SK-N-DZ (cell line): ENCODE data around the gene FSTL5.
A peak's percentile ranks its signal among the peaks of the same experiment; 100 is the strongest.
"Not testable (repeated sequence)": the region's sequence is repeated elsewhere in the genome, so short reads cannot be mapped to it uniquely, and the experiment has no call there.

Experiments used
- DNase-seq: peaks from one replicate; pipeline ENCODE4 v3.0.0-alpha.2; 2015; ENCODE audit warnings: low spot score

The FSTL5 gene

DNA sequence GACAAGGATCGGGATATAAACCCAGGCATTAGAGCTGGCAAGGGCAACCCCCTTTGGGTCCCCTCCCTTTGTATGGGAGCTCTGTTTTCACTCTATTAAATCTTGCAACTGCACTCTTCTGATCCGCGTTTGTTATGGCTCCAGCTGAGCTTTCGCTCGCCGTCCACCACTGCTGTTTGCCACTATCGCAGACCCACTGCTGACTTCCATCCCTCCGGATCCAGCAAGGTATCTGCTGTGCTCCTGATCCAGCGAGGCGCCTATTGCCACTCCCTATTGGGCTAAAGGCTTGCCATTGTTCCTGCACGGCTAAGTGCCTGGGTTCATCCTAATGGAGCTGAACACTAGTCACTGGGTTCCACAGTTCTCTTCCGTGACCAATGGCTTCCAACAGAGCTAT, 59.9 kb downstream of the FSTL5 start:
- DNase-seq = not testable (repeated sequence)

DNA sequence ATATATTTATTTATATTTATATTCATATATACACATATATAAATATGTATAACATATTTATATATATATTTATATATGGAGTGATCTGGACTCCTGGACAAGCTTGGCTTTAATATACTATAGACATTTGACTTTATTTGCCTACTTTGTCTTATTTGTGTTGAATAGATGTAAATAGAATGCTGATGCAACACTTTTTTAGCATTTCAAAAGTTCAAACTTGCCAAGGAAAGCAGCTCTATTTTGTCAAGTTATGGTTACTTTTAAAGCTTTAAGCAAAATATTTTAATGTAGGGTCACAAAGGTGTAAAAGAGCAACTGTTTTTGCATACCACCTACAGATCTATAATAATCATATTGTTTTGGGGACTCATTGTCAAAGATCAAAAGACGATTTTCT, 61.1 kb downstream of the FSTL5 start:
- DNase-seq = no peak

DNA sequence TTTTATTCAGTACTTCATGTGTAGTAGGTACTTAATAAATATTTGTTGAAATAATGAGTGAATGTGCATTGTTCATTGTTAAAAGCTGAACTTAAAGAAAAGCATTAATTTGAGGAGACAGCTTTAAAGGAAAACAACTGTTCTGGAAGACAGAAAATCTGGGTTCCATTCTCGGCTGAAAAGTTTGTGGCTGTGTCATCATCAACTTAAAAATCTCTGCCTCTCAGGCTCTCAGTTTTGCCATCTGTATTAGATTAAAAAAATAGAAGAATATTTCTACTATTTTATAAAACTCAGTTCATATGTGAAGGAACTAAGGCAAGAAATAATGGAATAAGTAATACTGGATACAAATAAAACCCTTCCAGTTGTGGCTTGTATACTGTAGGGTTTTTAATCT, 62.5 kb downstream of the FSTL5 start:
- no peak for DNase-seq

DNA sequence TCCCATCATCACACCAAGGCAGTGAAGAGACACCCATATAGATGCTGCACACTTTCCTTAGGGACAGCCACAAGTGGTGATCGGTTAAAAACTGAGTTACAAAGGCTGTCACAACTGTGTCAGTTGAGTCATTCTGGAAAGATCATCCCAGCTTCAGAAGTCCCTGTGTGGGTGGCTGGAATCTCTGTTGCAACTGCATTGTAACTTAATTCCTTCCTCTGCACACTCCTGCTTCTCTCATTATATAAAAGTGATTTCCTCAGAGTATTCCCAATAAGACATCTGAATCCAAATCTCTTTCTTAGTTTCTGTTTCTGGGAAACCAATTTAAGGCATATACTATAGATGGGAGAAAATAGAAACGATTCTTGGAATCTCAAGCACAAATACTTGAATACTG, 88.1 kb downstream of the FSTL5 start:
- DNase-seq = no peak

DNA sequence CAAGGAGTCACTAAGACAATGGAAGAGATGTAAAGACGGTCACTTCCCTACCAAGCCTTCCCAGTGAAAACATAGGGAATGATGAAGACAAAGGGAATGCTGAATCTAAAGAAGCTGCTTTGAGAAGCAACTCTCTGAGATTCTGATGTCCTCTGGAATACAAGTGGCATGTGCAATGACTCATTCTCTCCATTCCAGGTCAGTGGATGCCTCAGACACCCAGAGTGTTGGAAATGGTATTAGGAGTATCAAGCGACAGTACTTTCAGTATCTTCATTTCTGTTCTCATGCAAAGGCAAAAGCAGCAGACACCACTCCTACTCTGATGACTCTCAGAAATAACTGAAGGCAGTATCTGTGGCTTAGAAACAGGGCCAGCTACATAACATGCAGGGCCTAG, 102.6 kb downstream of the FSTL5 start:
- no peak for DNase-seq

DNA sequence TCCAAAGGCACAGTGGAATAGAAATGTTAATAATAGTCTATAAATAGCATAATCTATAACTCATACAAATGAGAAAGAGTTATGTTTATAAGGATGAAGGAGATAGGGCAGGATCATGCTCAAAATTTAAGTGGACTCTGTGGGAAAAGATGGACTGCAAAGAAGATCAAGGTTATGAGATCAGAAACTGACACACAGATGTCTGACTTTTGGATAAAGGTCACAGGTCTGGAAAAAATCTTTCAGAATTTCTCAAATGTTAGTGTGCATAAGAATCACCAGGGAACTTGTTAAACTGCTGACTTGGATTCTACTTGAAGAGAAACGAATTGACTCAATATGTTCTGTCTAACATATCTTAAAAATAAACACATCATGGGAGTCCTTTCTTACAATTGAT, 104.1 kb downstream of the FSTL5 start:
- no peak for DNase-seq

DNA sequence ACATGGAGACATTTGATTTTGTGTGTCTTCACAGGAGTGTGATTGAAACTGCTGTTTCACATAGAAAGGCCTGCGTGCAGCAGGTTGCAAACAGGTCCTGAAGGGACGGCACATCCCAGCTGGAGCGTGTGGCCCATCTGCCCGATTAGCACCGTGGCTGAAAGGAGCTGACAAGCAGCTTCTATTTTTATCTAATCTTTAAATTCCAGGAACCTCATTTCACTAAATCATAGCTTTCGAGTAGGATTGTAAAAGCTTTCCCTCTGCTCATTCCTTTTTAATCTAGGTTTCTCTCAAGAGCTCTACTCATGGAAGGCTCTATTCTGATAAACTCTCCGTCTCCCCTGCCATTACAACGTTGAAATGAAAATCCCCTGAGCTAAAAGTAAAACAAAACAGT, 106.8 kb downstream of the FSTL5 start:
- peak; percentile 10 for DNase-seq

DNA sequence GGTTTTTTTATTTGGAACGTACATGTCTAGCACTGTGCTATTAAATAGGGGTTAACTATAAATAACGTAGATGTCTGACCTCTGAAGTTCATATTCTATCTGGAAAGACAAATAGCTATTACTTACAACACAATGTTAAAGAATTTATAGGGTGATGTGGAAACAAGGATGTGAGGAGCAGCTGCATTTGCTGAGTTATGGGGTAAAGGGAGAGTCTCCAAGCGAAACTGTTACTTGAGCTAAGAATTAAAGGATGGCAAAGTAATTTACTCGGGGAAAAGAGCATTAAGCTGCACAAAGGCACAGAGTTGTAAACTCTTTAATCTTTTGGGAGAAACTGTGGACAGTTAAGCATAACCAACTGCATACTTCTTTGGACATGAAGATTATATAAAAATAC, 117.7 kb downstream of the FSTL5 start:
- no peak for DNase-seq

DNA sequence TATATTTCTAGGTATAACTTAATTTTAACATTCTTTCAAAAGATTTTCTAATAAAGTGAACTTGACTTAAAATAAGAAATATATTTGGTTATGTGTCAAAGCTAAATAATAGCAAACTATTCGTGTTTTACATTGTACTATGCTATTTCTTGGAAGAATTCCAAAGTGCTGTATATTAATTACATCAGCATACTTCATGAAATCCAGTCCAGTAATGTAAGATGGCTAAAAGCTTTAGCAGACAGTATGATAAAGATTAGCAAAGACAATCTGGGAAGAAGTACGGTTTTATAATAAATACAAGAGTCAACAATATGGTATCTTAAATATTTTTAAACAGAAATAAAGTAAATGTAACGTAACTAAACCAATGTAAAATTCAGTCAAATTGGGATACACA, 125.7 kb downstream of the FSTL5 start:
- no peak for DNase-seq

DNA sequence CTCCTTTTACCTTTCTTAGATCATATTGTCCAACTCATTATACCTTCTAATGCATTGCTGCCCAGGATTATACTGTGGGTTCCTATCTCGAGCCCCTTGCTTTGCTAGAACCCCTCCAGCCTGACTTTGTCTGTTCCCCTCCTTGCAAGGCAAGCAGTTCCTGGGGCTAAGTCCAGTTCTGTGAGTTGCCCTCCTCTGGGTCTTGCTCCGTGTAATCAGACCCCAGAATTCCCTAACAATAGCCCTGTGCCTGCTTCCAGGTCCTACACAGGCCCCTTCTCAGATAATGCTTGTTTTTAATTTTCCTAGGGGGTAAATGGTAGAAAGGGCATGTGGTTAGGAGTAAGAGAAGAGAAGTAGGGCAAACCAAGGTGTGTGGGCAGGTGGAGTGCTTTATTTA, 145.9 kb downstream of the FSTL5 start:
- no peak for DNase-seq

DNA sequence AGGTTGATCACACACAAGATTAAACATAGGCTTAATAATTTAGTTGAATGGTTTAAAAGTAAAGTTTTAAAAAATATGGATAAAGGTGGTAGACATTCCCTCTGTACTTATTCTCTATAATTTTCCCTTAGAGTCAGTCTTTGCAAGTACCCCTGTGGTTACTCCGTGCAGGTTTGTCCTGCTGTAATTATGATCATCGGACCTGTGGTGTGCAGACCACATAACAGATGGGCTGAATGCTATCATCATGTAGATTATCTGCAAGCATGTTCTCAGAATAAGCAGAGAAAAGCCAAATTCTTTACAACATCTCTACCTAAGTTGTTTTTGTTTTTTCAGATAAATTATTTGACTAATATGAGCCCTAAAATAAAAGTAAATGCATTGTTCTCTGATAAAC, 146.8 kb downstream of the FSTL5 start:
- DNase-seq = peak; percentile 3

DNA sequence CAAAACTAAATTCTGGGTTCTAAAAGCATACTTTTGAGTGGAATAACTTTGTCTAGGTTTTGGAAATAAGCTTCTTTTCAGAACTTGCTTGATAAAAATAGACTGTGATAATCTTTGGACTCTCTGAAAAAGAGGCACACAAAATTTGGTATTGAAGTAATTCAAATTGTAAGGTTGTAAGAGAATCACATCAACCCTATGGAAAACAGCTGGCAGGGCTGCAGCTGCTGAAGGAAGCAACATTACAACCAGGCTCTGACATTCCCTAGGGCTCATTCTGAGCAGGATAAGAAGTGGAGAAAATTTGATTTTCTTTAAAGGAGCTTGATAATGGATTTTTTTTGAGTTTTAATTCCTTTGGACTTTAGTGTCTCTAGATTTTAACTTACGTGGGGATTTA, 147.6 kb downstream of the FSTL5 start:
- peak; percentile 12 for DNase-seq

DNA sequence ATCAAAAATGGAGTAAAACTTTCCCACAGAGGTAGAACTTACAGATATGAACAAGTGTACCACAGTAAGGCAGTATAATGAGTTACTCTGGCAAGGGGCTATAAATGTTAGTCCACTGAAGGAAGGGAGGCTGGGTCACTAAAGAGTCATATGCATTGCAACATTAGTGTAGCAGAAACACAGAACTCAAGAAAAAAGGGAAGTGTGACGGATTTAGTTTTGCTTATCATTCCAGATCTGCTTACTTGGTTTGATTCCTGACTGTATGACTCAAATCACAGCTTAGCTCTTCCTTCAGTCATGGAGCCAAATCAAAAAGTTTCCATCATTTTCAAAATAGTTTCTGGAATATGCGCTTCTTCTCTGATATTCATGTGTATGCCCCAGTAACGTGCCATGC, 148.7 kb downstream of the FSTL5 start:
- no peak for DNase-seq

DNA sequence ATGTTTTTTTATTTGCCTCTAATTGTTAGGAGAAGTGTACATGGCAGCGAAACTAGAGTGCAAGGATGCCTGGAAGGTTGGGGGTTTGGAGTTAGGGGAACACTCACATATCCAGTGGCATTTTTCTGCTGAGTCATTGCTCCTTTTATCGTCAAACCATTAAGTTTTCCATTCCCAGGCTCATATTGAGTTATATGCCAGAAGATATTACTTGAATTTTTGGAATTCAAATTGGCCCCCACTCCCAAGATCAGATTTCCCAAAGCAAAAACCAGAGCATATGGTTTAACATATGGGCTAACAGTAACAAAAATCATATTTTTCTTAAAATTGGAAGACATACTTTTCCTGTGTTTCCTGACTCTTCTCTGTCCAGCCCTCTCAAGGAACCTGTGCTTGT, 152.7 kb downstream of the FSTL5 start:
- DNase-seq = no peak

DNA sequence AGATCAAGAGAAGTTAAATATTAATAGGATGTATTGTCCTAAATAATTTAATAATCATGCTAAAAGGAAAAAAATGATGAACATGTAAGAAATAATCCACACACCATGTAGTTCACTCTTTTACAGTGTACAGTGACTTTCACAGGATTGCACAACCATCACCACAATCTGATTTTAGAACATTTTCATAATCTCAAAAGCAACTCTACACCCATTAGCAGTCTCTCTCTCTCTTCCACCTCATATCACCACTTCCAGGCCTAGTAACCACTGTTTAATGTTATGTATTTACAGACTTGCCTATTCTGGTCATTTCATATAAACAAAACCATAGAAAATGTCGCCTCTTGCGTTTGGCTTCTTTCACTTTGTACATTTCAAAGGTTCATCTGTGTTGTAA, 153.4 kb downstream of the FSTL5 start:
- DNase-seq = no peak

DNA sequence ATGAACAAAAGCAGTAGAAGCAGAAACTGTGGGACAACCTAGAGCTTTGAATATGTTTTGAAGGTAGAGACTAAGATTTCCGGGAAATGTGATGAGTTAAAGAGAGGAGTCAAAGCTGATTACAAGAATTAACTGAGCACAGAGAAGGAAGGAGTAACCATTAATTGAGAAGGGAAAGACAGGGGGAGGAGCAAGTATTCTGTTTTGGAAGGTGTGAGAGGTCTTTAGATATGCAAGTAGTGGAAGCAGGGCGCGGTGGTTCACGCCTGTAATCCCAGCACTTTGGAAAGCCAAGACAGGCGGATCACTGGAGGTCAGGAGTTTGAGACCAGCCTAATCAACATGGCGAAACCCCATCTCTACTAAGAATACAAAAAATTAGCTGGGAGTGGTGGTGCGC, 171.5 kb downstream of the FSTL5 start:
- no peak for DNase-seq

DNA sequence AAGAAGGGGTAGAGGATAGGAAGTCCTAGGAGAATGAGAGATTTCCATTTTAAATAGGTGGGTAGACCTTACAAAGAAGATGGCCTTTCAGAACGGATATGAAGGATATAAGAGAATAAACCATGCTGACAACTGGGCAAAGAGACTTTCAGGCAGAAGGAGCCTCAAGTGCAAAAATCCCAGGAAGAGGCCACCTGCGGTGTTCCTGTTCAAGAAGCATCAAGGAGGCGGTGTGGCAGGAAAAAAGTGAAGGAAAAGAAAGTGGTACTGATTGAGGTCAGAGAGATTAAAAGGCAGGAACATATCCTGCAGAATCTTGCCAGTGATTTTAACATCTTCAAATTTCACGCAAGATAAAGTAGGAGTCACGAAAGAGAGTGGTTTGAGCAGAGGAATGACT, 172.0 kb downstream of the FSTL5 start:
- DNase-seq = no peak

DNA sequence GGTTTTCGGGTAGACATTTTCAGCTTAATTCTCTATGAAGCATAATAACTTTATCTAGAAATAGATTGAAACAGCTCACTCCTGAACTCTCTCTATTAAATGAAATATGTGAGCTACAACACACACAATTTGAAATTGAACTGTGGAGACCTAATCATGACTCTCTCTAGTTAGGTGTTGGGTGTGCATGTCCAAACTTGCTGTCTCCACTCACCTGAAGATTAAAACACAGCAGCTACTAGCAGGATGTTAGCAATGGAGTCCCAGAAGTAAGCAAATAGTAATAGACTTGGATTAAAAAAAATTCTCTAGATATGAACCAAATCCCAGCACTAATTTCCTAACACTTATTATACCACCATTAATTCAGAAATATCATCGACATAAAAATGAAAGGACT, 173.1 kb downstream of the FSTL5 start:
- no peak for DNase-seq

DNA sequence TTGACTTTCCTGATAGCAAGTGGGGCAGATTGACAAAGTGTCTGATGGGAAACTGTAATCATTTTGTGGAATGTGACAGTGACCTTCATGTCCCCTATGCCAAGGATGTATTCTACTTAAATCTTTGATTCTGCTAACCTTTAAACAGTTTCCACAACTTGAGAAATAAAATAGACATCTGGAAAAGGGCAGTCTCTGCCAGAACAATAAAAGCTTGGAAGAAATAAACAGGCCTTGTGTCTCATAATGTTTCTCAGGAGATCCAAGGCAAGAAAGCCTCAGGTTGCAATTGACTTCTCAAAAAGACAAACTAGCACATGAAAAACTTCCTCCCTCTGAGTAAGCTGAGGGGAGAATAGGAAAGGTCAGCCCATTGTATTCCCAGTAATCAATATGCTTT, 174.9 kb downstream of the FSTL5 start:
- DNase-seq = no peak

DNA sequence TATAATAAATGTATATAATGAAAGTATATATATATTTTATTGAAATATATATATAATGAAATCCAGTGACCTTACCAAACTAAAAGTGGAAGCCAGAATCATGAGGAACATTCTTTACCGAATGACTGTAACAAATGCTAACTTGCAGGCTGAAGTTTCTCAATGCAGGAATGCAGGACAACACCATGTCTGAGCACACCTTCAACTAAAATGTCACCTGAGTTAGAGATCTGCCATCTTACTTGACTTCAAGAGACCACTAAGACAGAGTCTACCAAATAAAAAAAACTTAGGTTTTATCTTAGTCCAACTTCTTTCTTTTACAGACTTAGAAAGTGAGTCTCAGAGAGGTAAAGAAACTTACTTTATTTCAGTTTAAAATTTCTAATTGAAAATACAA, 176.2 kb downstream of the FSTL5 start:
- DNase-seq = no peak

DNA sequence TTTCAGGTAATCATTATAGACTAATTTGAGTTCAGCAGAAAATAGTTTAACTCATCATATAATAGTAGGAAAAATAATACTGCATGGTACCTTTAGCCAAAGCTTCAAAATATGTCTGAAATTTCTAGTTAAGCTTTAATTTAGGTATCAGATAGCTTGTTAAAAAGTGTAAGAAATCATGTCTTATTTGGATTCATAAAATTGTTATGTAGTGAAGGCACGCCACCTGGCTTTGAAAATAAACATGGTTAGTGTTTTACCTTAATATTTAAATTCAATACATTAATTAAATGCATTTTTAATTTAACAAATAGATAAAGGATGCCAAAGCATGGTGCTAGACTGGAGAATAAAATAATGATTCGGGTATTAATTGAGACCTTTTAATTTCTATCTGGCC, 211.4 kb downstream of the FSTL5 start:
- DNase-seq = no peak

DNA sequence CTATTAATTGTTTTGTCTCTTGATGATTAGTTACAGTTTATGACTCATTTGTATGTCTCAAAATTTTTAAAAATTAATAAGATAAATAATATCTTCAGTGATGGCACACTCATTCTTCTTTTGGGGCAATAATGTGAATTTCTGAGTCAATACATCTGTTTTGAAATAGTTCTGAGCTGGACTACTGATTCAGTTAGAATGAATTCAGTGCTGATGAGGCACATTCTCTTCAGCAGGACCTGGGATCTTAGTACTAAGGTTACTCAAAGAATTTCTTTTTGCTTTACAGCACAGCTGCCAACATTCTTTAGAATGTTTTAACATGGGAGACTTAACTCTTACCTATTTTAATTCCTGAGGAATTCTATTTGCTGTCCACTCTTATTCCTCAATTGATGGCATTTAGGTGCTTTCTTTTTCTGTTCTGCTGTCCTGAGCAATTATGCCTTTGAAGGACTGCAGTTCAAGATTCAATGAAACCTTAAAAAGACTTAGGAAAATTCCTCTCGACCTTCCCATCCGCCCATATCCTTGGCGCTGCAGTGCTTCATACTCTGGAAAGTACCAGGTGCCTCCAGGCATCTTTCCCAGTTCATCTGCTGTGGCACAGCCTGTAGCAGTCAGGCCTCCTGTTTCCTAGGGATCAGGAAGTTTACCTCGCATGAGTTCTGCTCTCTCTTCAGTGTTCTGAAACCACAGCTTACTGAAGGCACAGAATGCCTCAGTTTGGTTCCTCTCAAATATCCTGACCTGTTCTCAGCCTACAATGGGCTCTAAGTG, 213.7 kb downstream of the FSTL5 start:
- no peak for DNase-seq

DNA sequence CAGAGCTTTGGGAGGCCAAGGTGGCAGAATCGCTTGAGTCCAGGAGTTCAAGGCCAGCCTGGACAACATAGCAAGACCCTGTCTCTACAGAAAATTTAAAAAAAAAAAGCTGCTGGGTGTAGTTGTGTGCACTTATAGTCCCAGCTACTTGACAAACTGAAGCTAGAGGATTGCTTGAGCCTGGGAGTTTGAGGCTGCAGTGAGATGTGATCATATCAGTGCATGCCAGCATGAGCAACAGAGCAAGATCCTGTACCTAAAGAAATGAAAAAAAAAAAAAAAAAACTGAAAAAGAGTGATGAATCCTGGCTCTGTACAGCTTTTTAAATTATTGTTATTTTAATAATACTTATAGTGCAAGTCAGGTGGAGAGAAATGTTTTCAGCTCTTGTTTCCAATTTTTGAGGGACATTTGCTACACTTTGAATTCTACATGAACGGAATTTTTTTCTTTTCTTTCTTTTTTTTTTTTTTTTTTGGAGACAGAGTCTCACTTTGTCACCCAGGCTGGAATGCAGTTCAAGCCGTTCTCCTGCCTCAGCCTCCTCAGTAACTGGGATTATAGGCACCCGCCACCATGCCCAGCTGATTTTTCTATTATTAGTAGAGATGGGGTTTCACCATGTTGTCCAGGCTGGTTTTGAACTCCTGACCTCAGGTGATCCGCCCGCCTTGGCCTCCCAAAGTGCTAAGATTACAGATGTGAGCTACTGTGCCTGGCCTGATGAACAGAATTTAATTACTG, 215.6 kb downstream of the FSTL5 start:
- DNase-seq = no peak
